ENCODE results near the gene AFF3. TPM values are rescaled to one million over a fixed set of nuclear protein-coding genes. Genes with fewer than 3 reads are reported as not detected.

AFF3 gene
- total and polyA plus RNA-seq, 2 donors (not counting 3 experiments of a cell fraction or from before 2014, with no cell fraction given), result 0.06 to 0.07 TPM

DNA sequence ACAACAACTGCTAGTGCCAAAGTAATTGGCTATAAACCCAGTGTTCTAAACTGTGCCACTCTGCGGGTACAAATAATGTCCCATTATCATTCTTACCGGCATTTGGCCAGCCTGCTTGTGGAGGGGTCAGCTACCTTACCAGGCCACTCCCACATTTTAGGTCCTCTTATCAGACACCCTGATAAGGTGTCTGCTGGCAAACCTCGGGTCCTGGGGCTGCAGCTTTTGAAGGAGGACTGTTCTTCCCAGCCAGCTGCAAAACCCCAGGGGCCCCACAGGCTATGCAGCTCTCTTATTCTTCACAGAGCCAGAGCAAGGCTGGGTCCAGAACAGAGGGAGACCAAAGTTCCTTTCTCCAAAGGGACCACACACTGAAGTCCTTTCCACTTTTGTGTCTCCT is 394.5 kb downstream of the AFF3 start:
- no peak for FAIRE-seq
- H3K4me1 ChIP-seq (ENCODE audit: control insufficient read depth, extremely low read depth, insufficient read depth, low read length), result no peaks in the 10 kb centered on the region
- intact Hi-C loops (cut with micrococcal nuclease) (no loop called here), dilution Hi-C loops (cut with MboI; ENCODE audit: extremely low pct_ligation_motif_present, low sequenced_read_pairs) (no loop called here)
- no TSS peak for BruUV-seq (replicated peaks)
- no peak for DNase-seq (ENCODE audit: low read depth, low spot score)
- ChIA-PET POLR2A (no interaction called here), CTCF (interaction anchor here (0.8 kb wide), 1 partner anchor 22 kb away, joined by 3 read pairs; no protein-coding TSS in a partner anchor)
- H3K27ac ChIP-seq (ENCODE audit: insufficient read depth, low read depth, low read length), result no peak overlapping the region
- no peaks in the 10 kb centered on the region for H3K36me3 ChIP-seq (ENCODE audit: control insufficient read depth in 2 of 2, extremely low read depth in 1 of 2, insufficient read depth in 2 of 2, low read length in 2 of 2)
- H3K27me3 ChIP-seq (ENCODE audit: control insufficient read depth in 2 of 2, insufficient read depth in 2 of 2, low read length in 2 of 2), result no peaks in the 10 kb centered on the region
- H2AFZ ChIP-seq (ENCODE audit: low read depth, low read length), result no peak overlapping the region
- H3K9me3 ChIP-seq (replicated peaks; ENCODE audit: control insufficient read depth, insufficient read depth, low read length), result no peaks in the 10 kb centered on the region
- H3K9ac ChIP-seq (replicated peaks; ENCODE audit: extremely low read depth, insufficient read depth, low read length), result no peak overlapping the region
- no peaks in the 10 kb centered on the region for H4K20me1 ChIP-seq (replicated peaks; ENCODE audit: control insufficient read depth, extremely low read depth, insufficient read depth, low read length)
- H3K79me2 ChIP-seq (ENCODE audit: control insufficient read depth, insufficient read depth, low read length), result no peaks in the 10 kb centered on the region
- no peaks in the 10 kb centered on the region for H3K9me1 ChIP-seq (replicated peaks; ENCODE audit: control insufficient read depth, extremely low read depth, insufficient read depth, low read length)
- TF ChIP-seq EZH2 (IDR thresholded peaks at IDR 0.05; ENCODE audit: borderline replicate concordance, low read depth, low read length, severe bottlenecking) (no peak), MYC (IDR thresholded peaks at IDR 0.05; ENCODE audit: low read depth, low read length) (no peak), FOS (IDR thresholded peaks at IDR 0.05; ENCODE audit: borderline replicate concordance, insufficient read depth, low read length) (no peak), POLR2A (IDR thresholded peaks at IDR 0.05; ENCODE audit: low read depth, low read length) (no peak), JUN (IDR thresholded peaks at IDR 0.05; ENCODE audit: borderline replicate concordance, insufficient read depth, insufficient read length, low read depth) (no peak), GATA2 (IDR thresholded peaks at IDR 0.05; ENCODE audit: insufficient read depth, insufficient read length, low read depth, low read length) (no peak)
- TF ChIP-seq, protein P1, sequence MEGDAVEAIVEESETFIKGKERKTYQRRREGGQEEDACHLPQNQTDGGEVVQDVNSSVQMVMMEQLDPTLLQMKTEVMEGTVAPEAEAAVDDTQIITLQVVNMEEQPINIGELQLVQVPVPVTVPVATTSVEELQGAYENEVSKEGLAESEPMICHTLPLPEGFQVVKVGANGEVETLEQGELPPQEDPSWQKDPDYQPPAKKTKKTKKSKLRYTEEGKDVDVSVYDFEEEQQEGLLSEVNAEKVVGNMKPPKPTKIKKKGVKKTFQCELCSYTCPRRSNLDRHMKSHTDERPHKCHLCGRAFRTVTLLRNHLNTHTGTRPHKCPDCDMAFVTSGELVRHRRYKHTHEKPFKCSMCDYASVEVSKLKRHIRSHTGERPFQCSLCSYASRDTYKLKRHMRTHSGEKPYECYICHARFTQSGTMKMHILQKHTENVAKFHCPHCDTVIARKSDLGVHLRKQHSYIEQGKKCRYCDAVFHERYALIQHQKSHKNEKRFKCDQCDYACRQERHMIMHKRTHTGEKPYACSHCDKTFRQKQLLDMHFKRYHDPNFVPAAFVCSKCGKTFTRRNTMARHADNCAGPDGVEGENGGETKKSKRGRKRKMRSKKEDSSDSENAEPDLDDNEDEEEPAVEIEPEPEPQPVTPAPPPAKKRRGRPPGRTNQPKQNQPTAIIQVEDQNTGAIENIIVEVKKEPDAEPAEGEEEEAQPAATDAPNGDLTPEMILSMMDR (IDR thresholded peaks at IDR 0.05; ENCODE audit: extremely low read depth in 1 of 2, insufficient read depth in 1 of 2, low read depth in 1 of 2, low read length in 2 of 2), result no peak
- TF ChIP-seq, protein P2, sequence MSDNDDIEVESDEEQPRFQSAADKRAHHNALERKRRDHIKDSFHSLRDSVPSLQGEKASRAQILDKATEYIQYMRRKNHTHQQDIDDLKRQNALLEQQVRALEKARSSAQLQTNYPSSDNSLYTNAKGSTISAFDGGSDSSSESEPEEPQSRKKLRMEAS (IDR thresholded peaks at IDR 0.05; ENCODE audit: insufficient read depth, insufficient read length), result no peak
- no peak overlapping the region for H3K4me3 ChIP-seq (replicated peaks in 1 of 3; ENCODE audit: insufficient read depth in 1 of 3, low read depth in 1 of 3, low read length in 3 of 3)
- no peak overlapping the region for H3K4me2 ChIP-seq (ENCODE audit: insufficient read depth, low read length)
